ENCODE results near the gene BRSK1. TPM values are rescaled to one million over a fixed set of nuclear protein-coding genes. Genes with fewer than 3 reads are reported as not detected.

Gene BRSK1
- total and polyA plus RNA-seq, 3 donors from 2014 or later: 12.8 to 20.7 (median 14.9) TPM

- Histone ChIP-seq H3K27ac (no peak overlapping the region), H3K27me3 (no peaks in the 10 kb centered on the region), H3K4me1 (peaks cover 8% of the 10 kb centered on the region), H3K36me3 (ENCODE audit: low read depth, missing control alignments) (no peaks in the 10 kb centered on the region), H3K4me3 (no peak overlapping the region), H3K9me3 (no peaks in the 10 kb centered on the region)
- DNase-seq: no peak
- intact Hi-C loops (cut with DNase I; ENCODE audit: low total_unique reads): no loop called here
- WGBS, 2 donors: 94 to 96% methylated on average over 4 to 23 of the region's 23 CpGs
- no peak for TF ChIP-seq POLR2A (IDR thresholded peaks at IDR 0.05)
- TF ChIP-seq CTCF (IDR thresholded peaks at IDR 0.05): no peak
Observed at GRCh38 chr19:55245236-55245904, 38.4 kb upstream of the BRSK1 start.

GRCh38 chr19:55246462-55247451 lies 37.0 kb upstream of the BRSK1 start:
- Histone ChIP-seq H3K27me3 (no peaks in the 10 kb centered on the region), H3K36me3 (ENCODE audit: low read depth, missing control alignments) (no peaks in the 10 kb centered on the region), H3K4me3 (no peak overlapping the region), H3K9me3 (no peaks in the 10 kb centered on the region), H3K27ac (no peak overlapping the region), H3K4me1 (peaks cover 8% of the 10 kb centered on the region)
- no peak for DNase-seq
- 90 to 95% methylated on average over 19 to 40 of the region's 40 CpGs for WGBS, 2 donors
- intact Hi-C loops (cut with DNase I; ENCODE audit: low total_unique reads): no loop called here
- TF ChIP-seq CTCF (IDR thresholded peaks at IDR 0.05): no peak
- TF ChIP-seq POLR2A (IDR thresholded peaks at IDR 0.05): no peak

GRCh38 chr19:55247621-55248099 lies 36.1 kb upstream of the BRSK1 start:
- Histone ChIP-seq H3K36me3 (ENCODE audit: low read depth, missing control alignments) (no peaks in the 10 kb centered on the region), H3K4me3 (no peak overlapping the region), H3K4me1 (peaks cover 8% of the 10 kb centered on the region), H3K9me3 (no peaks in the 10 kb centered on the region), H3K27me3 (no peaks in the 10 kb centered on the region), H3K27ac (no peak overlapping the region)
- DNase-seq: no peak
- intact Hi-C loops (cut with DNase I; ENCODE audit: low total_unique reads): no loop called here
- TF ChIP-seq CTCF (IDR thresholded peaks at IDR 0.05) (no peak), POLR2A (IDR thresholded peaks at IDR 0.05) (no peak)
- WGBS, 2 donors: 25 to 52% methylated on average over 3 to 10 of the region's 10 CpGs

- WGBS, 2 donors: 53 to 74% methylated on average over 9 to 10 of the region's 10 CpGs
- no peak overlapping the region for H3K4me3 ChIP-seq
- H3K36me3 ChIP-seq (ENCODE audit: low read depth, missing control alignments): no peaks in the 10 kb centered on the region
- TF ChIP-seq CTCF (IDR thresholded peaks at IDR 0.05) (no peak), POLR2A (IDR thresholded peaks at IDR 0.05) (no peak)
- intact Hi-C loops (cut with DNase I; ENCODE audit: low total_unique reads): no loop called here
- H3K4me1 ChIP-seq: peaks cover 8% of the 10 kb centered on the region
- DNase-seq: no peak
- H3K27me3 ChIP-seq: no peaks in the 10 kb centered on the region
- no peaks in the 10 kb centered on the region for H3K9me3 ChIP-seq
- H3K27ac ChIP-seq: no peak overlapping the region
Observed at GRCh38 chr19:55248166-55248675, 35.6 kb upstream of the BRSK1 start.

All from testis (tissue), 3 donors.